GM21529 (cell line): Measurements from ENCODE around the gene TTLL3.

Source experiments
- ATAC-seq: cut with Tn5 transposase; IDR thresholded peaks from one replicate; pipeline ENCODE4 v1.9.1; 2021; ENCODE audit not compliant: unreplicated experiment

The TTLL3 gene

GRCh38 chr3:9806688-9807589 lies 3.1 kb upstream of the TTLL3 start:
- no peak for ATAC-seq

- ATAC-seq: no peak
Observed at GRCh38 chr3:9807981-9808344, 2.1 kb upstream of the TTLL3 start.

- peak; percentile 37 for ATAC-seq
Observed at GRCh38 chr3:9808345-9809037, 1.6 kb upstream of the TTLL3 start.

DNA sequence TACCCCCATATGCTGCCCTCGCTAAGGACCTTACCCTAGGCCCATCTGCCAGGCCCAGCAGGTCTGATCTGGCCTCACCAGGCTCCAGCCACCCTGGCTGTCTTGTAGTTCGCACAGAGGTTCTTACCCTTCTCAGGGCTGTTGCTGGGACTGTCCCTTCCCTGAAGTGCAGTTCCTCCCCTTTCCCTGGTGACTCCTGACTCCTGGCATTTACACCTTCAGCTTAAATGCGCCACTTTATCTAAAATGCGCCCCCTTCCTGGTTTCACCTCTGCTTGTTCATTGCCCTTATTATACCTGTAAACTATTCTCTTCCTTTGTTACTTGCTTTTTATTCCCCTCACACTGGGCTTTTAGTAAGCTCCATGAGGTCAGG lies 835 bp upstream of the TTLL3 start:
- peak; percentile 35 for ATAC-seq

DNA sequence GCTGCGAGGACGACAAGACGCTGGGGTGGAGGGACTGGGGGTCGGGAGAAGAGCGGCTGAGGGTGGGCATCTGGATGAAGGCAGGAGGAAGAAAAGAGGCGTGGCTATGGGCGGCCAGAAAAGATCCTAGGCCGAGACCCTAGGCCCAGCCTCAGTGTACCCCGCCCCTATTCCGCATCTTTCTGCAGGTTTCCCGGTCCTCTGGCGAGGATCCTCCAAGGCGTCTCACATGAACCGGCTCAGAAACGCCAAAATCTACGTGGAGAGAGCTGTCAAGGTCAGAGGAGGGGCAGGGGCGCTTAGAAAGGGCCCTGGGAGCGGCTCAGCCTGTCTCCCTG lies 340 bp downstream of the TTLL3 start:
- no peak for ATAC-seq

GRCh38 chr3:9810846-9811245 lies 784 bp downstream of the TTLL3 start:
- ATAC-seq: no peak

DNA sequence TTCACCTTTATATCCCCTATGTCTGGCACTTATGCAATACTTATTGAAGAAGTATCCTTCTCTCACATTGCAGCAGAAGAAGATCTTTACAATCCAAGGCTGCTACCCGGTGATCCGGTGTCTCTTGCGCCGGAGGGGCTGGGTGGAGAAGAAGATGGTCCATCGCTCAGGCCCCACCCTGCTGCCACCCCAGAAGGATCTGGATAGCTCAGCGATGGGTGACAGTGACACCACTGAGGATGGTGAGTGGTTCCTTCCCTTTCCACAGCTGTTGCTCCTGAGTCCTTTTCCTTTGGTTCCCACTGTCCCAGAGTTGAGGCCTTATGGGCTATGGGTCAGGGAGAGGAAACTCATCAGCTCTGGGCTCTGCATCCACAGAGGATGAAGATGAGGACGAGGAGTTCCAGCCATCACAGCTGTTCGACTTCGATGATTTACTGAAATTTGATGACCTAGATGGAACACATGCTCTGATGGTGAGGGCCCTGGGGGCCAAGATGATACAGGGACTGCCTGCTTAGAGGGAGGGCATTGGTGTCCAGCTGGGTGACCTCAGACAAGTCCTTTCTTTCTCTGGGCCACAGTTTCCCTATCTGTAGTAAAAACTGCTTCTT lies 2.9 kb downstream of the TTLL3 start:
- no peak for ATAC-seq

DNA sequence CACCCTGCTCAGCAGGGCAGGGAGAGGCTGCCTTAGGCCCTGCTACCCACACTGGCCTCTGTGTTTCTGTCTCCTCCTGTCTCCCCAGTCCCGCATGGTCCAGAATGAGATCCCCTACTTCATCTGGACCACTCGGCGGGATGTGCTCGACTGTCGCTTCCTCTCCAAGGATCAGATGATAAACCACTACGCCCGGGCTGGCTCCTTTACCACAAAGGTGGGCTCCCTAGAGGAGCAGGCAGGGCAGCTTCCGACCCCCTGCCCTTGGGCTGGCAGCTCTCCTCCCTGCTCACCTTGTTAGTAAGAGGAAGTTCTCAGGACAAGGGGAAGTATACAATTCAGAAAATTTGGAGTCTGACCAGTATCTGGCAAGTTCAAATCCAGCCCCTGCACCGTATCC lies 5.9 kb downstream of the TTLL3 start:
- no peak for ATAC-seq

- ATAC-seq: no peak
Observed at GRCh38 chr3:9817436-9817835, 7.4 kb downstream of the TTLL3 start.

- ATAC-seq: no peak
Observed at GRCh38 chr3:9818666-9819335, 8.7 kb downstream of the TTLL3 start.

DNA sequence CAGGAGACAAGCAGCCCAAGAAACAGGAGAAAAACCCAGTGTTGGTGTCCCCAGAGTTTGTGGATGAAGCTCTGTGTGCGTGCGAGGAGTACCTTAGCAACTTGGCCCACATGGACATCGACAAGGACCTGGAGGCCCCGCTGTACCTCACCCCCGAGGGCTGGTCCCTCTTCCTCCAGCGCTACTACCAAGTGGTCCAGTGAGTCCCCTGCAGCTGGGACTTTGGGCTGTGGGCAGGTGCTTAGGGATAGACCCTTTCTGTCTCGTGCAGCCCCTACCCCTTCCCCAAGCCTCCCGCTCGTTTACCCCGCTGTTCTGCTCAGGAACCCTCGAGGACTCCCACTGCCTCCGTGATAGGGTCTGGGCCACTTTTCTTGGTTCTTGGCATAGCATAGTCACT lies 10.5 kb downstream of the TTLL3 start:
- no peak for ATAC-seq

DNA sequence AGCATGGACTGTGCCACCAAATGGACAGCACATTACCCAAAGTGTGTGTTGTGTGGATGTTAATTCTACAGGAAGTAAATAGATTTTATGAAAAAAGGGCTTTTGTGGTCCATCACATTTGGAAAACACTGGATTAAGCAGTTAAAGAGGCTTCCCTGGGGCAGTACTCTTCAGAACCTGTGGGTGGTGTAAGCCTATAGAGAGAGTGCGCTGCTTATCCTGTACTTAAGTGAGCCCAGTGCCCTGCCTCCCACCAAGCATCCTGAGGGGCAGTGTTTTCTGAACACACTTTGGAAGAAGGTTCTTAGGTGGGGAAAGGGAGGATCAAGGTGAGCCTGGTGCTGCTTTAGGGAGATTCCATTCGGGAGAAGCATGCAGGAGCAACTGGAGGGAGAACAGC lies 10.9 kb downstream of the TTLL3 start:
- ATAC-seq: no peak

DNA sequence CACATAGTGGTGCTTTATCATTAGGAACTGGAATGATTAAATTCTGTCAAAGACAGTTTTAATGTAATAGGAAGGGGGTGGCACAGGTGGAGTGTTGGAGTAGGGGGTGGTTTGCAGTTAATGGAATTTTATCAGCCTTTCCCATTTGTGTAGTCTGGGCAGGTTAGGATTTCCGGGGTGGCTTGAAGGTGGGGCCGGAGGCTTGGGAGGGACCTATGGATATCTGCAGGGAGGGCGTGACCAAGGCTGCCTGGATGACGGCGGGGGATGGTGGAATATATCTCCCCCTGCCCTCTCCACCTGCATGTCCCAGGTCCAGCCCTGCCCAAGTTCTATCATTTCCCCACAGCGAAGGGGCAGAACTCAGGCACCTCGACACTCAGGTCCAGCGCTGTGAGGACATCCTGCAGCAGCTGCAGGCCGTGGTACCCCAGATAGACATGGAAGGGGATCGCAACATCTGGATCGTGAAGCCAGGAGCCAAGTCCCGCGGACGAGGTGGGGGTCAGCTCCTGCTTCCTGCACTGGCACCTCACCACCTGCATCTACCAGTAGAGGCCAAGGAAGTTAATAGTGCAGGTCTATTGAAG lies 15.5 kb downstream of the TTLL3 start:
- no peak for ATAC-seq

DNA sequence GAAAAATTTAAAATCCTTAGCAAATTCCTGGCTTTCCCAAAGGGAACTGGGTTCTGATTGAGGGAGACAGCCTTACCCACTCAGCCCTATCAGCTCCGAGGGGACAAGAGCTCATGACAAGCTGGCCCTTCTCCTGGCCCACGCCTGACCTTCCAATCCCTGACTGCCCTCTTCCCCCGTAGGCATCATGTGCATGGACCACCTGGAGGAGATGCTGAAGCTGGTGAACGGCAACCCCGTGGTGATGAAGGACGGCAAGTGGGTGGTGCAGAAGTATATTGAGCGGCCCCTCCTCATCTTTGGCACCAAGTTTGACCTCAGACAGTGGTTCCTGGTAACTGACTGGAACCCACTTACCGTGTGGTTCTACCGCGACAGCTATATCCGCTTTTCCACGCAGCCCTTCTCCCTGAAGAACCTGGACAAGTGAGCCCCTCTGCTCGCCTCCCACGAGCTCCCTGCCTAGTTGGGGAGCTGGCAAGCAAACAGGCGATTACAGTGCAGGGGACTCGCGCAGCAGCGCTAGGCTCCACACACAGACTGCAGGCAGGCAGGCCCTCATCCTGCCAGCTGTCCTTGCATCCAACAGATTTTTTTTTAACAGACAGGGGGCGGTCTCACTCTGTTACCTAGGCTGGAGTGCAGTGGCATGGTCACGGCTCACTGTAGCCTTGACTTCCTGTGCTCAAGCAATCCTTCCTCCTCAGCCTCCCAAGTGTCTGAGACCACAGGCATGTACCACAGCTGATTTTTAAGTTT lies 16.9 kb downstream of the TTLL3 start:
- no peak for ATAC-seq

GRCh38 chr3:9828801-9829755 lies 19.0 kb downstream of the TTLL3 start:
- ATAC-seq: no peak

GRCh38 chr3:9831253-9831652 lies 21.2 kb downstream of the TTLL3 start:
- no peak for ATAC-seq

GRCh38 chr3:9833078-9833477 lies 23.0 kb downstream of the TTLL3 start:
- ATAC-seq: no peak

DNA sequence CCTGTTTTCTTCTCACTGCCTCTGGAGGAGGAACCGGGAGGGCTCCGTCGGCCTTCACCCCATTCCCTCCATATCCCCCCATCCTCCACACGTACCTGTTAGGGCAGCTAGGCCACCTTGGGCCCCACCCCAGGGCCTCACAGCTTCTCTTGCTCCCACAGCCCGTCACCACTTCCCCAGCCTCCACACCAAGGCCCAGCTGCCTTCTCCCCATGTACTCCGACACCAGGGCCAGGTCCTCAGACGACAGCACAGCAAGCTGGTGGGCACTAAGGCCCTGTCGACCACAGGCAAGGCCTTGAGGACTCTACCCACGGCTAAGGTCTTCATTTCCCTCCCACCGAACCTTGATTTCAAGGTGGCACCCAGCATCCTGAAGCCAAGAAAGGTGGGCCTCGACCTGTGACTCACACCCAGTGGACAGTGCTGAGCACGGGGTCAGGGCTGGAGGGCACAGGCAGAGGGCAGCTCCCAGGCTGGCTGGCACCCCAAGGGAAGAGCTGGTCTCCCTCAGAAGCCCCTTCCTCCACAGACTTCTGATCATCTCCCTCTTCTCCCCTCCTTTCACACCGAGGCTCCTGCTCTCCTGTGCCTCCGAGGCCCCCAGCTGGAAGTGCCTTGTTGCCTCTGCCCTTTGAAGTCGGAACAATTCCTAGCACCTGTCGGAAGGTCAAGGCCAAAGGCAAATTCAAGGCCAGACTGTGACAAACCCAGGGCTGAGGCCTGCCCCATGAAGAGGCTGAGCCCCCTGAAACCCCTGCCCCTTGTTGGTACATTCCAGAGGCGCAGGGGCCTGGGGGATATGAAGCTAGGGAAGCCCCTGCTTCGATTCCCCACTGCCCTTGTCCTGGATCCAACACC lies 24.7 kb downstream of the TTLL3 start:
- no peak for ATAC-seq
